GM18951 (cell line): ENCODE data around the gene ZRANB1.
"Not testable (repeated sequence)": the region's sequence is repeated elsewhere in the genome, so short reads cannot be mapped to it uniquely, and the experiment has no call there.

ENCODE experiments used
- POLR2A ChIP-seq: IDR thresholded peaks from 4 replicates; pipeline ENCODE4 v1.6.1; 2011; ENCODE audit warnings: mild to moderate bottlenecking; ENCODE audit not compliant: insufficient read length, insufficient read depth; ENCODE audit errors: extremely low read depth
- in situ Hi-C: fragments of 300-500 bp; cut with MboI; formaldehyde crosslinking; loops from one replicate; pipeline ENCODE4 v1.12.0; 2022; ENCODE audit warnings: low sequenced_read_pairs, mixed read lengths, inconsistent platforms; ENCODE audit not compliant: unreplicated experiment

ZRANB1 gene

DNA sequence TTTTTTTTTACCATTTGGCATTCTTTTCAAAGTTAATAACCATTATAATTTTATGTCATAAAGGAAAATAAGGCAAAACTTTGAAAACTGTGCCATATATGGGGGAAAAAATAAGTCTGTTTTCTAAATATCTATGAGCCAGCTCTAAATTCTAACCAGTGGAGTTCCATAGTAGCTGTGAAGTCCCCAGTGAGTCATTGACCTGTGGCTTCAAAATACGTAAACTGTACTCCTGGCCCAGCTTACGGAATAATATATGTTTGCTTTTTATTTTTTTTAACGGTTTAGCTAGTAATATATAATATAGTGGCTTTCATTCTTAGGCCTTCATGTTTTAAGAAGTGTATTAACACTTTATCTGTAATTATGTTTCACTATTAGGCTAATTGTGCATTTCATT, 20.5 kb downstream of the ZRANB1 start:
- in situ Hi-C loops: no loop called here
- TF ChIP-seq POLR2A: no peak

DNA sequence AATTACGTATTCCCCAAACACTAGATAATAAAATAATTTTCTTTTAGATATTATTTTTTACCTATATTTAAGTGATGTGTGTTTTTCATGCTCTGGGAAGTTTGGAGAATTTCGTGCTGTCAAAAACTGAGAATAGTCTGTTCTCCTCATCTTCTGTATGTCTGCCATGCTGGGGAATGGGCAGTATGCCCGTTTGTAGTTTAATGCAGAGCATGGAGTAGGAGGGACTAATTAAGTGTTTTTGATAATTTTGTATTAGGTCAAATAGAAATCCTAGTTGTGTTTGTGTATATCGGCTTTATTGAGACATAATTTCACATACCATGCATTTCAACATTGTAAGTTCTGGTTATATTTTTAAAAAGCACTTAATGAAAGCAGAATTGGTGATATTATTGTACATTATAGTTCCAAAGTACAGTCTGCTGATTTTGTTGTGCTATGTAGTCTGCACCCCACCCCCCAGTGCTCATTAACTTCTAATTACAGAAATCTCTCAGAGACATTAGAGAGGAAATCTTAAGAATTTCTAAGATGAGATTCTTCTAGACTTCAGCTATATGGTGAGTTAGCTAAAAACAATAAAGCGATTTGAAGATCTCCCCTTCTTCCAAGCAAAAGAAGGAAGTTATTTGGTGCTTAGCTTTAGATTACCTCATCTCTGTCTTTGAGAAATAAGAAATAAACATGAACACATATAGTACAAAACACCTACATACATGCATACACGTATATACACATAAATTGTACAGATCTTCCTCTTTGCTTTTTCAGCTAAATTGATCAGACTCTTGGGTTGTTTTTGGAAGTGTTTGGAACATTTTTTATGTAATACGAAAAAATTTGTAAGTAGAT, 22.2 kb downstream of the ZRANB1 start:
- no peak for TF ChIP-seq POLR2A
- in situ Hi-C loops: no loop called here

- no peak for TF ChIP-seq POLR2A
- in situ Hi-C loops: no loop called here
Observed at GRCh38 chr10:124966008-124966407, 24.1 kb downstream of the ZRANB1 start.

GRCh38 chr10:124967255-124967654, 25.3 kb downstream of the ZRANB1 start:
- in situ Hi-C loops: no loop called here
- no peak for TF ChIP-seq POLR2A

DNA sequence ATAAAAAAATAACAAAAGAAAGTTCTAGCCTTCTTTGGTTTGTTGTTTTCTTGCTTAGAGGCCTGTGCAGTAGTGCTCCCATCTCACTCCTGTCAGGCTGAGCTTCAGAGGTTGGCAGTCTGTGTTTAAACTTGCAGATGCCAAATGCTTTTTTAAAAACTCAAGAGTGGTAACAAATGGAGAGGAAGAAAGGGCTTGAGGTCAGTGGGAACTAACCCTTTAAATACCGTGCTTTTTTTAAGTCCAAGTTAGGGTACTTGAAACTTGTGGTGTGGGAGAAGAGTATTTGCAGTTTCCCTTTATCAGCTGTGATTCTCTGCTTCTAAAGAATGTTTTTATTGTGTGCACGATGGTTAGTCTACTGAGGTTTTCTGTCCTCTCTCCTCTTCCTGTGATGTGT, 29.4 kb downstream of the ZRANB1 start:
- no peak for TF ChIP-seq POLR2A
- in situ Hi-C loops: no loop called here

DNA sequence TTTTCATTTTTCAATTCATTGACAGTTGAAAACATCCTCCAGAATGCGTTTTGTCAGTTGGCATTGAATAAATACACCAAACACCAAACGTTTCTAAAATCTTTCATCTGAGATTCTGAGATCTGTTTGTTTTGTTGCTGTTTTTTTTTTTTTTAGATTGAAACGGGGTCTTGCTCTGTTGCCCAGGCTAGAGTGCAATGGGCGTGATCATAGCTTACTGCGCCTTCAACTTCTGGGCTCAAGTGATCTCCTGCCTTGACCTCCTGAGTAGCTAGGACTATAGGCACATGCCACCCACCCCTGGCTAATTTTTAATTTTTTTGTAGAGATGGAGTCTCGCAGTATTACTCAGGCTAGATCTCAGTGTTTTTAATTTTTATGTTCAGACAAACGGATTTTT, 30.7 kb downstream of the ZRANB1 start:
- in situ Hi-C loops: no loop called here
- no peak for TF ChIP-seq POLR2A

GRCh38 chr10:124974131-124974530, 32.2 kb downstream of the ZRANB1 start:
- no peak for TF ChIP-seq POLR2A
- in situ Hi-C loops: no loop called here

DNA sequence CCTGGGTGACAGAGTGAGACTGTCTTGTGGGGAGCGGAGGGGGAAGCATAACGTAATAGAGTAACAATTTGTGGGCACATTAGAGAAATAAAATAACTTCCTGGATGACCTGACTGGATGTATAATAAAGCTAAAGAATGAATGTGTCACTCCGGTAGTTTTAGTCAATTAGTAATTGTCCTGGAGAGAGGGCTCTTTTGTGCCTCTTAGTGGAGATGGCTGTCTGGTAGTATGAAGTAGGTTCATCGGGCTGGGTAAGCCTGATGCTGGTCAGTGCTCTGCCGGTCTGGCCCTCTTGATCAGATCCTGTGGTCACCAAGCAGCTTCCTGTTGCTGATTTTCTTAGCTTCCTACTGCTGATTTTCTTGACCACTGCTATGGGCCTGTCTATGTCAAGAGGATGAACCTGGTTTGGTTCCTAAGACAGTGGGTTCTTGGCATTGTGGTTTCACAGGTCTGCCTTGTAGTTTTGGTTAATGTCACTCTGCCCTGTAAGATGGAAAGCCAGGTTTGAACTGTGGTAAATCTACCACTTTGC, 34.1 kb downstream of the ZRANB1 start:
- in situ Hi-C loops: no loop called here
- no peak for TF ChIP-seq POLR2A

DNA sequence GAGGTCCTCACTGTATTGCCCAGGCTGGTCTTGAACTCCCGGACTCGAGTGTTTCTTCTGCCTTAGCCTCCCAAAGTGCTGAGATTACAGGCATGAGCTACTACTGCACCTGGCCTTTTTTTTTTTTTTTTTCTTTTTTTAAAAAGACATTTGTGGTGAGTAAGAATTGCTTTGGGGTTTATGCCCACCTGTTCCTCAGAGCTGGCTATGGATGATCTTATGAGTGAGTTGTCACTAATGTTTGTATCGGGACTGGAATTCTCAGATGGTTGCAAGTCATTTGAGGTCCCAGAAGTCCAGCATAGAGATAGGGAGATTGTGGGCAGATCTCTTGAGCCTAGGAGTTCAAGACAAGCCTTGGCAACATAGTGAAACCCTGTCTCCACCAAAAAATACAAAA, 35.2 kb downstream of the ZRANB1 start:
- no peak for TF ChIP-seq POLR2A
- in situ Hi-C loops: no loop called here

GRCh38 chr10:124977648-124978375, 35.9 kb downstream of the ZRANB1 start:
- TF ChIP-seq POLR2A: no peak
- in situ Hi-C loops: no loop called here

DNA sequence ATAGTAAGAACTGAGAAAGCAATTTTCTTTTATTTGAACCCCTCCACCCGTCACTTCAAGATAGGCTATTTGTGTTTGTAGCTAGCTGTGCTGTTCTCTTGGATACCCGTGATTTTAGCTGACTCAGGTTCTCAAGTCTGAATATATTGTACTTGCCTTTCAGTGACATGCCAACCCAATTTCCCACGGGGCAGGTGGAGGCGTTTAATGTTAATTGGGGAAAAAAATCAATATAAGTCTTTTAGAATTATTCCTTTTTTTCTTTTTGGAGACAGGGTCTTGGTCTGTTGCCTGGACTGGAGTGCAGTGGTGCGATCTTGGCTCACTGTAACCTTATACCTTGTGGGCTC, 36.4 kb downstream of the ZRANB1 start:
- no peak for TF ChIP-seq POLR2A
- in situ Hi-C loops: no loop called here

DNA sequence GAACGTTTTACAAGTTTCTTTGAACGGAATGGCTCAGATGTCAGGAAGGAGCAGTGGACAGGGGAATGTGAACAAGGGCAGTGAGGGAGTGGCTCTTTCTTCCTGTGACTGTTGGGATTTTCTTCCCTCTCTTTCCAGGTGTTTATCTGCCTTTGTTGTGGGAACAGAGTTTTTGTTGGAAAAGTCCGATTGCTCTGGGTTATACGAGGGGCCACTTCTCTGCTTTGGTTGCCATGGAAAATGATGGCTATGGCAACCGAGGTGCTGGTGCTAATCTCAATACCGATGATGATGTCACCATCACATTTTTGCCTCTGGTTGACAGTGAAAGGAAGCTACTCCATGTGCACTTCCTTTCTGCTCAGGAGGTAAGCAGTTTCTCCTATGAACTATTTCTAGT, 41.4 kb downstream of the ZRANB1 start:
- in situ Hi-C loops: no loop called here
- TF ChIP-seq POLR2A: no peak

- in situ Hi-C loops: no loop called here
- TF ChIP-seq POLR2A: no peak
Observed at GRCh38 chr10:124984376-124984775, 42.5 kb downstream of the ZRANB1 start.

DNA sequence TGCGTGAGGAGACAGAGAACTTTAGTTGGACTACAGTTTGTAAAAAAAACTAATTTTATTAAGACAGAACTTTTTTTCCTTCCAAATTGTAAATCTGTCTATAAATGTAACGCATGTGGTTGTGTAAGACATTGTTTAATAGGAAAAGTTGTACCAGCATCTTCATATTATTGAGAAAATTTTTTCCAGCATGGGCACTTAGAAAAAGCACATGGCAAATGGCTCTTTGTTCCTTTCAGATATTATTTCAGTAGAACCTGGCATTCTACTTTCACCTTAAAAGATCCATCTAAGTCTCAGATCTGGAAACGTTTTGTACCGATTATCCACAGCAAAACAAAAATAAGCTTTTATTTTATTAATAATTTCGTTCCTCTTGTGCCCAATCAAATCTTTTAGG, 43.2 kb downstream of the ZRANB1 start:
- in situ Hi-C loops: no loop called here
- no peak for TF ChIP-seq POLR2A

DNA sequence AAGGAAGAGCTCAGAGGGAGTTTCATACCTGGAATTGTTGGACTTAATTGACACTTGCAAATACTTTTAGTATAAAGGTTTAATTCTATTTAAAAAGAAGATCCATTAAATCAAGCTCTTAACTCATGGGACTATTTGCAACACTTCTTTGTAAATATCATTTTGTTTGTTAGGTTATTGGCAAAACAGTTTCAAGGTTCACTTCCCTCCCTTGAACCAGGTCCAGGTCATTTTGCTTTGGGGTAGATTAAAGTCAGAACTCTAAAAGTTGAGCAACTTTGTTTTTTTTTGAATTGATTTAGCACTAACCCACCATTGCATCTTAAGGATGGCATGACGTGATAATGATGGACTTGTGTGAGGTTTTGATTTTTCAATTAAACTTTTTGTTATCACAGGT, 45.9 kb downstream of the ZRANB1 start:
- in situ Hi-C loops: no loop called here
- no peak for TF ChIP-seq POLR2A

DNA sequence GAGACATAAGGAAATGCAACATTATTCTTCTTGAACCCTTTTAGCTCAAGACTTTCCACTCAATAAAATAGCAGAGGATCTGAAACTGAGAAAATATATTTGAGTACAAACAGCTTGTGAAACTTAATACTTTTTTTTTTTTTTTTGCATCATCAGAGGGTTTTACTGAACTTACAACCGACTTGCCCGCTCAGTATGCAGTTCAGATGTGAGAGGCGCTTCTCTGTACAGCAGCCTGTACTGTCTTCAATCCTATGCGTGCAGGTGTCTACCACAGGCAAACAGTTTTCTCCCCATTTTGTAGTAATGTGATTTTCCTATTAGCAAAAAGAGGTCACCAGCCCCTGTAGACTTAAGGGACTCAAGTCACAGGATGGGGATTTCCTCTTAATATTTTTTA, 46.8 kb downstream of the ZRANB1 start:
- in situ Hi-C loops: not testable (repeated sequence)
